KOPT-K1 (cell line): ENCODE results near the gene PAQR7.

ENCODE experiments used
- H3K27ac ChIP-seq: fragments of 200-600 bp; sonication (generic); 2 replicates; pipeline ENCODE4 v1.5.1; 2016; ENCODE audit warnings: antibody characterized with exemption, mild to moderate bottlenecking, low read depth, low read length; ENCODE audit not compliant: poor library complexity, severe bottlenecking
- H3K36me3 ChIP-seq: fragments of 200-600 bp; sonication (generic); 2 replicates; pipeline ENCODE4 v1.5.1; 2017; ENCODE audit warnings: antibody characterized with exemption, mild to moderate bottlenecking, low read length, moderate library complexity; ENCODE audit not compliant: insufficient read depth
- H3K9me3 ChIP-seq: fragments of 200-600 bp; sonication (generic); 2 replicates; pipeline ENCODE4 v1.5.1; 2017; ENCODE audit warnings: antibody characterized with exemption, low read length, mild to moderate bottlenecking; ENCODE audit not compliant: insufficient read depth, poor library complexity, severe bottlenecking

Gene PAQR7

DNA sequence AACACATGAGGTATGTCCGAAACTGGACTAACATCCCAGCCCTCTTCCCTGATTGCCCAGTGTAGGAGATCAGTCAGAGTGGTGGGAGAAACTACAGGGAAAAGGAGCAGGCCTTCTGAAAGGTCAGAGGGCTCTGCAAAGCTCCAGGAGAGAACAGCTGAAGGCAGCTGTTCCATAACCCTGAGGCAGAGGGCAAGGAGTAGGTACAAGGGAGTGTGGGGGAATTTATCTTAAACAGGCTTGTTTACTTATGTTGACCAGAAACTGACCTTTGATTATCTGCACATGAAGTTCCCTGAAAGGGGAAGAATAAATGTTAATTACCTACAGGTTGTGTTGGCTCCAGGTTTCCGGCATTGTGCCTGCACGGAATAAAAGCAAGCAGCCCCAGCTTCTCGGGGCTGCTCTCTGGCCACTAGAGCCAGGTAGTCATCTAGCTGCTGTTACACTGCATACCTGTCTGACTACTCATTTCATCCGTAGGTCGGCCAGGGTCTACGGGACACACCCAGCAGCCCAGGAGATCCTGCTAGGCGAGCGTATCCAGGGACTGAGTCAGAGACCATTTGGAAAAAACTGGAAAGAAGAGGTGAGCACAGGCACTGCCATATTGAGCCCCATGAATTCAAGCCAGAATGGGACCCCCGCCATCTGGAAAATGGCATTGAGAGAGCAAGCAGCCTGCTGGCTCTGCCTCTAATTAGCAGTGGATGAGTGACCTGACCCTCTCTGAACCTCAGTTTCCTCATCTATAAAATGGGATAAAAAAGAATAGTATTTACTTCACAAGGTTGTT is 14.9 kb upstream of the PAQR7 start:
- H3K27ac ChIP-seq: no peak overlapping the region
- no peaks in the 10 kb centered on the region for H3K9me3 ChIP-seq
- peaks cover 45% of the 10 kb centered on the region for H3K36me3 ChIP-seq

GRCh38 chr1:25889470-25889869 is 14.0 kb upstream of the PAQR7 start:
- Histone ChIP-seq H3K9me3 (no peaks in the 10 kb centered on the region), H3K27ac (no peak overlapping the region), H3K36me3 (peaks cover 35% of the 10 kb centered on the region)

DNA sequence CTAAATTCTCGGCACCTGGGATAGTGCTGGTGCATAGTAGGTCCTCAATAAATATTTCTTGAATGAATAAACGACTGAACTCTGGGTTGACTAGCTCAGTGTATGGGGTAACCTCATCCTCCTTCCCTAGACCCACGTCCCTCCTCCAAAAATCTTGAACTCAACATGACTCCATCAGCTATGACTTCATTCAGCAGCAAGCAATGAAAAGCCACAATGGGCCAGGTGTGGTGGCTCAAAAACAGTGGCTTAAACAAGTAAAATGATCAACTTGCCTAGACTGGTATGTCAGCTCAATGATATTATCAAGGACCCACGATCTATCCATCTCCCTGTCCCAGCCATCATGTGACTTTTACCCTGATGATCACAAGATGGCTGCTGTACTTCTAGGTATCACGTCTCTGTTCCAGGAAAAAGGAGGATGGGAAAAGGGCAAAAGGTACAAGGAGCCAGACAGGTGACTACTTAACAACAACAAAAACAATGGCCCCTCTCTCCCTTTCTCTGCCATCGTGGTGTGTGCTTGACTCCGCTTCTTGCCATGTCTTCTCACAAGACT is 13.0 kb upstream of the PAQR7 start:
- Histone ChIP-seq H3K9me3 (no peaks in the 10 kb centered on the region), H3K27ac (no peak overlapping the region), H3K36me3 (peaks cover 26% of the 10 kb centered on the region)

DNA sequence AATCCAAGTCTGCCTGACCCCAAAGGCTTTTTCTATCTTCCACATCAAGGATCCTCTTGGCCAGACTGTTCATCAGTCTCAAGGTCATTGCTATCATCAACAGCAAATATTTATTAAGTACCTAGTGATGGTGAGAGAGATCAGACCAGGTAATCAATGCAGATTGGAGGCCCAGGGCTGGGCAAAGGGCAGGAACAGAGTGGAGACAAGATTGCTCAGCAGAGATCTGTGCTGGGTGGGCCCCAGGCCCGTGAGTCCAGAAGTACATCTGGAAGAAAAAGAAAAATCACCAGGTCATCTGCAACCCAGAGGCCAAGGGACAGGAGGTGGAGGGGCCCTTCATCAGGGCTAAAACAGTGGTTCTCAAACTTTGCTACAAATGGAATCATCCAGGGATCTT is 10.1 kb upstream of the PAQR7 start:
- Histone ChIP-seq H3K27ac (no peak overlapping the region), H3K9me3 (no peaks in the 10 kb centered on the region), H3K36me3 (peaks cover 16% of the 10 kb centered on the region; the same call in 1 of the 2 replicates)

DNA sequence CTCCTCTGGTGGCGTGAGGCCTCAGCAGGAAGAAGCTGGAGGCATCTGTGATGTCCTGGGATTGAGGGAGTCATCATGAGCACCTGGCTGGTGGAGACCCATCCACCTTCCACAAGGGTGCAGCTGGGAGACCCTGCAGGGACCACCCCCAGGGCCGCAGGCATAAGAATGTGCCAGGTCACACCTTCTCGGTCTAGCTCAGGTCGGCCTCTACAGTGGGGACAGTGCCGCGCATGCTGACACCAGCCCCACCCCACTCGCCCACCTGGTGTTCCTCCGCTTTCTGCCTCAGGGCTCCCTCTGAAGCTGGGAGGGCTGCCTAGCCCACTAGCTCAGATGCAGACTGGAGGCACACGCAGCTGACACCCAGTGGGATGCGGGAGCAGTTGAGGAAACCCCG is 5.8 kb upstream of the PAQR7 start:
- Histone ChIP-seq H3K9me3 (no peaks in the 10 kb centered on the region), H3K36me3 (no peaks in the 10 kb centered on the region), H3K27ac (no peak overlapping the region)

DNA sequence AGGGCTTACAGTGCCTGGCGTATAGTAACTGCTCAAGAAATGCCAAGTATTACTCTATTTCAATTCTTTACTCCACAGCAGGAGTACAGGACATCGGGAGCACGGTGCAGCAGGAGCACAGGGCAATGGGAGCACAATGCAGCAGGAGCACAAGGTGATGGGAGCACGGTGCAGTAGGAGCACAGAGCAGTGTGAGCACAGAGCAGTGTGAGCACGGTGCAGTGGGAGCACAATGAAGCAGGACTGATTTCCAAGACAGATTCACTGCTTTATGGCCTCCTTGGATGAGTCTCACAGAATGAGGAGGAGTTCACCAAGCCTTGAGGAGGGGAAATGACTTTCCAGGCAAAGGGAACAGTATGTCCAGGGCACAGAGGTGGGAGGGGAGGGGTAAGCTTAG is 5.0 kb upstream of the PAQR7 start:
- Histone ChIP-seq H3K36me3 (no peaks in the 10 kb centered on the region), H3K9me3 (no peaks in the 10 kb centered on the region), H3K27ac (no peak overlapping the region)

- Histone ChIP-seq H3K36me3 (no peaks in the 10 kb centered on the region), H3K9me3 (no peaks in the 10 kb centered on the region), H3K27ac (no peak overlapping the region)
Measured at GRCh38 chr1:25879675-25880074, 4.2 kb upstream of the PAQR7 start.

DNA sequence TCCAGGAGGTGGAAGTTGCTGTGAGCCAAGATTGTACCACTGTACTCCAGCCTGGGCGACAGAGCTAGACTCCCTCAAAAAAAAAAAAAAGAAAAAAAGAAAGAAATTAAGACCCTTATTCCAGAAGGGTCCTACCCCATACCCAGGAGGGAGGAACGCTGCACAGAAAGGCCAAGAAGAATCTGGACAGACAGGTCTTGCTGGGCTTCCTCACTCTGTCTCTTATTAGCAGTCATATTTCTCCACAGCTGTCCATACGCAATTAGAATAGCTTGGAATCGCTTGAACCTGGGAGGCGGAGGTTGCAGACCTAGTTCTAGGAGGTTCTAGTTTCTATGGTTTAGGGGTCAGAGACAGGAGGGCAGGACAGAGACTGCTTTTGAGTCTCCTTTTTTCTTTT is 3.2 kb upstream of the PAQR7 start:
- H3K9me3 ChIP-seq: no peaks in the 10 kb centered on the region
- no peak overlapping the region for H3K27ac ChIP-seq
- no peaks in the 10 kb centered on the region for H3K36me3 ChIP-seq

DNA sequence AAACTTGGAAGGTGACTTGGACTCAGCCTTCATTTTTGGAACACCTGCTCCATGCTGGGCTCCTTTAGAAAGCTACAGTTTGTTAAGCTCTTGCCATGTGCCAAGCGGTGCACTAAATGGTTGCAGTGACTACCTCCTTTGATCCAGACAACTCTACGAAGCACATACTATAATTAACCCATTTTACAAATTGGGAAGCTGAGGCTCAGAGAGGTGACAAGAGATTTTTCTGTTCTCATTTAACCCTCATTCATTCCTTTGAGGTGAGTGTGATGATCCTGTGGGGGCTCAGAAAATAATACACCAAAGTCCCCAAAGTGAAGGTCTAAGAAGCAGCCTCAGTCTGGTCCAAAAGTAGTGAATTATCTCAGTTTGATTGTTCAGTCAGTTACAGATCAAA is 1.6 kb upstream of the PAQR7 start:
- no peak overlapping the region for H3K27ac ChIP-seq
- H3K36me3 ChIP-seq: no peaks in the 10 kb centered on the region
- no peaks in the 10 kb centered on the region for H3K9me3 ChIP-seq

DNA sequence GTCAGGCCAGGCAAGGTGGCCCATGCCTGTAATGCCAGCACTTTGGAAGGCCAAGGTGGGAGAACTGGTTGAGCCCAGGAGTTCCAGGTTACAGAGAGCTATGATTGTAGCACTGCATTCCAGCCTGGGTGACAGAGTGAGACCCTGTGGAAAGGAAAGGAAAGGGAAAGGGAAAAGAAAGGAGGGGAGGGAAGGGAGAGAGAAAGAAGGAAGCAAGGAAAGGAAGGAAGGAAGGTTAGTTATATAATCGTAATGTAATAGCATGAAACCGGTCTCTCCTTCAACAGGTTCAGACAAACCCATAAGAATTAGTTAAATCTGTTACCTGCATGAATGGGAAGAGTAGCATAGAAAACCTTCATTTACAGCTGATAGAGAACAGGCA is 1.2 kb upstream of the PAQR7 start:
- no peaks in the 10 kb centered on the region for H3K9me3 ChIP-seq
- no peak overlapping the region for H3K27ac ChIP-seq
- no peaks in the 10 kb centered on the region for H3K36me3 ChIP-seq

- Histone ChIP-seq H3K9me3 (no peaks in the 10 kb centered on the region), H3K36me3 (no peaks in the 10 kb centered on the region), H3K27ac (no peak overlapping the region)
Measured at GRCh38 chr1:25875856-25876692, 566 bp upstream of the PAQR7 start.

- H3K27ac ChIP-seq: no peak overlapping the region
- no peaks in the 10 kb centered on the region for H3K36me3 ChIP-seq
- H3K9me3 ChIP-seq: no peaks in the 10 kb centered on the region
Measured at GRCh38 chr1:25874635-25875153, 814 bp downstream of the PAQR7 start.

GRCh38 chr1:25874209-25874608 is 1.3 kb downstream of the PAQR7 start:
- no peaks in the 10 kb centered on the region for H3K36me3 ChIP-seq
- H3K27ac ChIP-seq: no peak overlapping the region

GRCh38 chr1:25873120-25873519 is 2.4 kb downstream of the PAQR7 start:
- Histone ChIP-seq H3K27ac (no peak overlapping the region), H3K36me3 (no peaks in the 10 kb centered on the region), H3K9me3 (no peaks in the 10 kb centered on the region)

More at GRCh38 chr1:25874209-25874608, 1.3 kb downstream of the PAQR7 start:
- no peaks in the 10 kb centered on the region for H3K9me3 ChIP-seq

- no peaks in the 10 kb centered on the region for H3K9me3 ChIP-seq
- no peaks in the 10 kb centered on the region for H3K36me3 ChIP-seq
- no peak overlapping the region for H3K27ac ChIP-seq
Measured at GRCh38 chr1:25872713-25873112, 2.8 kb downstream of the PAQR7 start.
